ENCODE data around the gene ZNF112.
"Not testable (repeated sequence)": the region's sequence is repeated elsewhere in the genome, so short reads cannot be mapped to it uniquely, and the experiment has no call there.

Gene ZNF112

DNA sequence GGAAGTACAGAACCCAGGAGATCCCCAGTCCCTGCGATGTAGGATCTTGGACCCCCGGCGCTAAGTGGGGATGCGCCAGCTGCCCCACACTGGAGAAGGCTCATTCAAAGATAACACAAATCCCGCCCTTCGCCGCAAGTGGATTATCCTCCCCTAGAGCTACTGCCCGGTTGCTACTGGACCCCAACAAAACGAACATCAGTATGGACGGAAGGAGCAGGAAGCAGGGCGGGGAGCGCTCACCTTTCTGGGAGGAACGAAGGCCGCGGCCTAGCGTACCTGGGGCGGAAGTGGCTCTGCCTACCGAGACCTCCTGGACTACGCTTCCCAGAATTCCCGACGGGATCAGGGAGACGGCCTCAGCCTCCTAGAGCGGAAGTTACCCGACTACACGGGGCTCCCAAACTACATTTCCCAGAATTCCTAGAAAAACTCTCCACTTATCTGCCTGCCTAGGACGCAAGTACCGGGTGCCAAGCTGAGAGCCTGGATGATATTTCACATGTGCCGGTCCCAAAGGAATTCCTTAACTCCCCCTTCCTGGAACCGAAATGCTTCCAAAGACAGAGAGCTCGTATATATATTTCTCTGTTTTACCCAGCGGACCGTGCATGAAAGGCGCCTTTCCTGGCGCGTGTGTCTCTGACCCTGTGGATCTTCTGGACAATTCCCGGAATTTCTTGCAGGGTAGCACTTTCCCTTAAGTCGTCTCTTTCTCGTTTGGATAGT is at the start of gene ZNF112:
Gene ZNF112 (minus strand): TSS at position 298 of the 729 bp plus-strand sequence. CDS start 16,141 bp downstream, outside the sequence.
- DNase-seq, result peak; percentile 1

DNA sequence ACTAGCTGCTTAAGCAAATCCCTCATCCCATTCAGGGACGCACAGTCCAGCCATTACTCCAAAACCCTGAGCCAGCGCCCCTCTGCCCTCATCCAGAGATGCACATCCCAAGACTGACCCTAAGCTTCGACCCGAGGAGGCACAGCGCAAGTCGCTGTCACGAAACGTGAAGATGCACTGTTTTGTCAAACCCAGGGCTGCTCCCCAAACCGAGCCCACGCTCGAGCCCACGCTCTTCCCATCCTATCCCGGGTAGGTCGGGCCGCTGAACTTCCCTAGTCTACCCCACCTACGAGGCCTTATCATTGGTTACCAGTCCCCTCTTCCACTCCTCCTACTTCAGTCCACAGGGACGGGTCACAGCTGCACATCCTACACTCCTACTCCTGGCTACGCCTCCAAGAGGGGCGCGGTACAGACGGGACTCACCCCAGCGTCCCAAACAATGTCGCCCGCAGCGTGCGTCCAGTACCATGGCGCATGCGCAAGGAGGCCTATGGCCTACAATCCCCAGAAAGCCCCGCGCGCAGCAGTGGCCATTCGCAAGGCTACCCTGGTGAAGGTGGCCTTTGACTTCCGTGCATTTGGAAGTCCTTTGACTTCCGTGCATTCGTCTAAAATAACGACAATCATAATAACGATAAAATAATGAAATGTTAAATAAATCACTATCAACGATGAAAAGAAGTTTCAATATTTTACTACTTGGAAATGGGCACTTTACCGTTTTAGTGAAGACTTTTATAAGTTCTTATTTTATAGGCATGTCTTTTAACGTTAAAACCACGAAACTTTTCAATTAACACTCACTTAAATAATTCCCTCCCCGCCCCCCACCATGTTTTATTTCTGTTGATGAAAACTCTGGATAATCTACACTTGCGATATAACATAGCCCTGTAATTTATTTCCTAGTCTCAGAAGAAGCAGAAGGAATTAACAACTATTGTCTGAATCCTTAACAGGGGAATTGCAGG is 44.9 kb upstream of the ZNF112 start, which contains the start of gene ZNF285:
Gene ZNF285 (minus strand): TSS at position 470 of the 977 bp plus-strand sequence. CDS start 4,395 bp downstream, outside the sequence.
- DNase-seq, result peak; percentile 80

GRCh38 chr19:44389268-44389667 is 32.8 kb upstream of the ZNF112 start:
- DNase-seq, result not testable (repeated sequence)

- no peak for DNase-seq
Observed at GRCh38 chr19:44374789-44375188, 18.3 kb upstream of the ZNF112 start.

DNA sequence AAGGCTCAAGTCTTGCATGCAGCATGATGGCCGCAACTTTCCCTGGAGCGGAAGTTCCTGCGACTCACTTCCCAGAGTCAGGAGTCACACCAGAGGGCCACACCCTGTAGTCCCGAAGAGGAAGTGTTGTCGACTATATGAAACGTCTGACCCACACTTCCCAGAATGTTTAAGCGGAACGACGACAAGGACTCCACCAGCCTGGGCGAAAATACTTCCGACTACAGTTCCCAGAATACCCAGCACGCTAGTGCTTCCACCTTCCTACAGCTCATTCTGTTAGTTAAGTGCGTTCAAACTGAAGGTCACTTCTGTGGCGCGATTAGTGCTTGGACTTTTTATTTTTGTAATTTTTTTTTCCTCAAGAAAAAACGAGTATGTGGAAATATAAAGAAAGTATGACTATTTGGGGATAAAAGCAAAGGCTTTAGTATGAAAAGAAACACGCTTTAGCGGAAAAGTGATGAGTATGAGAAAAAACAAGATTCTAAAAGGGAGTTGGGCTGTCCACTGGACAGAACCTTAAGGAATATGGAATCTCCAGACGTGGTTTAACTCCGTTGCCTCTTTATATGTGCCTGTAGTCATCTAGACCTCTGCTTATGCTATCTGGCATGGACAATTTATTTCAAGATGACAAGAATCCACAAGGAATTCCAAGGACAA is 15.5 kb upstream of the ZNF112 start:
- no peak for DNase-seq

DNA sequence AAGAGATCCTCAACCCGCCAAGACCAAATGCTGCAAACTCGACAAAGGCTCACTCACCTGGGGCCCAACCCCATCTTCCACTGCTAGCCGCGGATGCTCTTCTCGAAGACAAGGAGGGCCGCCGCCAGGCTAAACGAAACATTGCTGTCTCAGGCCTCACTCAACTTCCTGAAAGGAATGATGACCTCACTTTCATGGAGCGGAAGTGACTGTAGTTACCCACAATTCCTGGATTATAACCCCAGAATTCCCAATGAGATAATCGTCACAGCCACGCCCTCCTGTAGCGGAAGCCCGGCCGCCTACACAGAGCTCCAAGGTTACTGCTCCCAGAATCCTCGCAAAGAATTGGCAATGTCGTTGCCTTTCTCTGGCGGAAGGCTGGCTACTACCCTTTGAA is 10.5 kb upstream of the ZNF112 start:
- DNase-seq, result no peak

- DNase-seq, result no peak
Observed at GRCh38 chr19:44346556-44346955, 9.9 kb downstream of the ZNF112 start.

DNA sequence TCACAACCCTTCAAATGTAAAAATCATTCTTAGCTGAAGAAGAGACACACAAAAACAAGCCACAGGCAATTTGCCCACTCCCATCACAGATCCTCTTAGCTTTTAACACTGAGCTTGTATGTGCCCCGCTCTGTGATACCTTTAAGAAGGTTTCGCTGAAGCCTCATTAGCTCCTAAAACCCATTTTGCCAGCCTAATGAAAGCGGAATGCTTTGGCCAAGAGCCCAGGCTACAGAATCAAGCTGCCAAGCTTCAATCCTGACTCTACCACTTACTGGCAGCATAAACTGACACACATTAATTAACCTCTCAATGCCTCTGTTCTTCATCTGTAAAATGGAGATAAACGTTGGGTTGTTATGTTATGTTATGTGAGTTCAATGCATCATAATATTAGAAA is 10.5 kb downstream of the ZNF112 start:
- DNase-seq, result no peak

- no peak for DNase-seq
Observed at GRCh38 chr19:44344255-44344654, 12.2 kb downstream of the ZNF112 start.

GRCh38 chr19:44341794-44342193 is 14.7 kb downstream of the ZNF112 start:
- DNase-seq, result no peak

DNA sequence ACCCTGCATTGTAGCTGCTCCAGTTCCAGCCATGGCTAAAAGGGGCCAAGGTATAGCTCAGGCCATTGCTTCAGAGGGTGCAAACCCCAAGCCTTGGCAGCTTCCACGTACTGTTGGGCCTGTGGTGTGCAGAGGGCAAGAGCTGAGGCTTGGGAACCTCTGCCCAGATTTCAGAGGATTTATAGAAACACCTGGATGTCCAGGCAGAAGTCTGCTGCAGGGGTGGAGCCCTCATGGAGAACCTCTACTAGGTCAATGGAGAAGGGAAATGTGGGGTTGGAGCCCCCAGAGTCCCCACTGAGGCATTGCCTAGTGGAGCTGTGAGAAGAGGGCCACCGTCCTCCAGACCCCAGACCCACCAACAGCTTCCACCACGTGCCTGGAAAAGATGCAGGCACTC is 21.8 kb downstream of the ZNF112 start:
- not testable (repeated sequence) for DNase-seq

- no peak for DNase-seq
Observed at GRCh38 chr19:44332145-44332544, 24.3 kb downstream of the ZNF112 start.

- DNase-seq, result no peak
Observed at GRCh38 chr19:44315883-44316282, 40.6 kb downstream of the ZNF112 start.

DNA sequence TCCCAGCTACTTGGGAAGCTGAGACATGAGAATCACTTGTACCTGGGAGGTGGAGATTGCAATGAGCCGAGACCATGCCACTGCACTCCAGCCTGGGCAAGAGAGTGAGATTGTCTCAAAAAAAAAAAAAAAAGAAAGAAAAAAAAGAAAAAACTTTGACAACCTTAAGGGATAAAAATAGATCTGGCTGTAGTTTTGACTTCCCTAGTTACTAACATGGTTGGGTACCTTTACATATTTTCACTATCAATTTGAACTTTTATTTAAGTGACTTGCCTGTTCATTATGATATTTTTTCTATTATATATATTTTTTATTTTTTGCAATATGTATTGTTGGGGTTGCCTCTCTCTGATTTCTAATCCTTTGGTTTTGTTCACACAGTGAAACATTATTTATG is 43.2 kb downstream of the ZNF112 start:
- no peak for DNase-seq

- no peak for DNase-seq
Observed at GRCh38 chr19:44308011-44308410, 48.5 kb downstream of the ZNF112 start.

GRCh38 chr19:44306283-44306682 is 50.2 kb downstream of the ZNF112 start:
- DNase-seq, result no peak

DNA sequence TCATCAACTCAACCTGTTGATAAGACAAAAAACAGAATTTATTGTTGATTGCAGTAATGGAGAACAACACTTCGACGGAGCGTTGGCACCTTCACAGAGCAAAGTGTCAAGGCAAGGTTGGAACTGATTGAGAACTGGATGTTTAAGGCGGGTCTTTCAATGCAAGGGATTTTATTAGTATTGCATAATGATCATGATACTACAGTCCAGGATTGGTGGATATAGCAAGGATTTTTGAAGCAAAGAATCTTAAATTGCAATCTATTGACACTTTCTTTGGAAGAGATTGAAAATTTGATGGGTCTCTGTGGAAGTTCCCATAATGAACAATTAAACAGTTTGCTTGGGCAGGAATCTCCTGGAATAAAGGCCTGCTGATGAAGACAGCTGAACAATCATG is 51.0 kb downstream of the ZNF112 start:
- no peak for DNase-seq

- DNase-seq, result peak; percentile 84
Observed at GRCh38 chr19:44304659-44305193, 51.8 kb downstream of the ZNF112 start, which contains the start of gene ZNF235. Gene ZNF235 (minus strand): TSS chr19:44305025. CDS start chr19:44303404, 1,621 bp downstream.

DNA sequence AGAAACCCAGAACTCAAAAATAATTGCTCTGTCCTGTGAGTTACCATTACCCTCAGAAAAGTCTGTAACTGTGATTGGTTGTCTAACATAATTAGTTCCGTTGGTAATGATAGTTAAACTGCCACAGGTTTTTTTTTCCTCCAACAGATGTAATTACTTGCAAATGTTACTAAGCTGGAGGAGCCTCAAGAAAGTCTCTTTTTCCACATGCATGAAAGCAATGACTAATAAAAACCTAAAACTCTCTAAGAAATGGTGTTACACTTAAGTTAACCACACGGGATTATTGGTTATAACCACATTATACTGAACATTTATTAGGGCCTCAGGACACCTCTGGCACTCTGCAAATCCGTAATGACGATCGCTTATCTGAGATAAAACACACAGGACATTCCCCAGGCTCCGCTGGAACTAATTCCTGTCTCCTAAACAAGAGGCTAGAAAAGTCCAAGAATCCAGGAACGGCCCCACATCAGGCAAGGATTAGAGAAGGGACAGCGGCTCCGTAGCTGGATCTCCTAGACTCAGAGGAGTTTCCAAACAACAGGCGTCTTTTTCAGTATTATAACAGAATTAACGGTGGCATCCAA is 52.4 kb downstream of the ZNF112 start:
- no peak for DNase-seq

DNA sequence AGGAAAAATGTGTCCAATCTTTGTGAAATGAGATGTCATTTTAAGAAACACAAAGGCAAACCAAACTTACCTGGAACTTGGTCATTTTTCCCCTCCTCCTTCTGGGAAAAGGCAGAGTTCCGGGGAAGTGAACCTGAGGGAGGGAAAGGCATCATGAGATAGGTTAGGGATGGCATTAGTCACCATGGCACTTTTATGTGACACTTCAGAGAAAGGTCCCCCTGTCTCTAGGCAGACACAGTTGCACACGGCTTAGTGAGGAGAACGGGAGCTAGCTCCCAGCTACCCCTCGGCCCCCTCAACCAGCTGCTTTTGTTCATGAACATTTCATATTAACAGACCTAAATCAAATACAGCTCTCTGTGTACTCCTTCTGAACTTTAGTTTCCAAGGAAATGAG is 53.2 kb downstream of the ZNF112 start:
- DNase-seq, result no peak

DNA sequence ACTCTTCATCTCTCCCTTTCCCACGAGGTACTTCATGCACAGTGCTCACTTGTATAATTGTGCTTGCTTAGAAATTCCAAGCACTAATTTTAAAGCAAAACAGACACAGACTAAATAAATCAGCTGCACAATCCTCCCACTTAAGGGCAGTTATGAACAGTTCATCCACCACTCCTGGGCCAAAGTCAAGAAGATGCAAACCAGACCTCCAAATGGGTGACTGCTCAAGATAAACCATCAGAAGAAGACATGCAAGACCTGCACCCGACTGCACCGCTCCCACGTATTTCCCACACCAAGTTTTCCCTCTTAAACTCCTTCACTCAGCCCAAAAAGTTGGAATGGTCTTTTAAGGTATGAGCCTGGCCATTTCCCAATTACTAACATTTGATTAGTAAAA is 71.5 kb downstream of the ZNF112 start:
- DNase-seq, result no peak

DNA sequence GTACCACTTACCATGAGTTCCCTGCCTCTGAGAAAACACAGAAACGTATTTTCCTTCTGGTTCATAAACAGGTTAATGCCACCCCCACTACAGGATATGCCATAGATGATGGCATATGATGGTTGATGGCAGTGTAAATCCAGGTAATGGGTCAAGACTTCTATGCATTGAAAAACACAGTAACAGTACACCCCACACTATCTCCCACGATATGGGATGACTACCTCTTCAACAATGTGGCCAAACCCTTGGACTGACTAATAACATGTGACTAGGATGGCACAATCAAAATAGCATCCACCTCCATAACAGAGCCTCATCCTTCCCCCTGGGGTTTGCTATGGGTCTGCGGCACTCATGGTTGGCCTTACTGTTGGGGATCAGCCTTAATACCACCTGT is 73.6 kb downstream of the ZNF112 start:
- no peak for DNase-seq
